Thyroid gland (tissue), 4 donors: Measurements from ENCODE around the gene MRPL48.
A peak's percentile ranks its signal among the peaks of the same experiment; 100 is the strongest.

Experiments
- CTCF ChIP-seq, 6 experiments: fragments of 200-600 bp in 3 of 6; fragments of 450-650 bp in 3 of 6; sonication (generic) in 3 of 6; IDR thresholded peaks; one replicate each; pipeline ENCODE4 v1.5.1; 2016 to 2019; ENCODE audit warnings: antibody characterized with exemption in 6 of 6, mild to moderate bottlenecking in 2 of 6, inconsistent platforms in 1 of 6, moderate library complexity in 1 of 6
- POLR2A ChIP-seq, 2 donors: fragments of 450-650 bp; IDR thresholded peaks; one replicate each; pipeline ENCODE4 v1.6.1; 2017; ENCODE audit warnings: antibody characterized with exemption in 2 of 2, mild to moderate bottlenecking in 2 of 2, moderate library complexity in 1 of 2

DNA sequence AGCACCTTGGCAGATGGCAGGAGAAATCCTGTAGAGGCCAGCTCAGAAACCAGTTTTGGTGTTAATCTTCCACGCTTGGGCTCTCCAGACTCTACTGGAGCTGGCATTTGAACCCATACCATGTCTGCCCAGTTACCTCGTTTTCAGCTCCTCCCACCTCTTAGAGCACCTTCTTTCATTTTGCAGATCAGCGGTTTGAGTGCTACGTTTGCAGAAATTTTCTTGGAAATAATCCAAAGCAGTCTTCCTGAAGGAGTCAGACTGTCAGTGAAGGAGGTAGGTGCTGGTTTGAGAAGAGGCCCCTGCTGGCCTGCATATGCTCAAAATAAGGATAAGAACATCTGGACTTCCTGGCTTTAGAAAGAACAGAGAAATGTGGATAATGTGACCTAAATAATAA is 75.3 kb downstream of the MRPL48 start:
- TF ChIP-seq POLR2A (IDR thresholded peaks at IDR 0.05), result no peak
- TF ChIP-seq CTCF (IDR thresholded peaks at IDR 0.05), result peak in 1 of 6 experiments; percentile 11
